RPMI8226 (cell line): ENCODE measurements around the gene MMP15.
"Not testable (repeated sequence)": the region's sequence is repeated elsewhere in the genome, so short reads cannot be mapped to it uniquely, and the experiment has no call there.

Experiments used
- DNase-seq: peaks from one replicate; pipeline ENCODE4 v3.0.0-alpha.2; 2015

The MMP15 gene

GRCh38 chr16:58087209-58087913 lies 61.8 kb downstream of the MMP15 start:
- no peak for DNase-seq

- no peak for DNase-seq
Observed at GRCh38 chr16:58088091-58088490, 62.5 kb downstream of the MMP15 start.

DNA sequence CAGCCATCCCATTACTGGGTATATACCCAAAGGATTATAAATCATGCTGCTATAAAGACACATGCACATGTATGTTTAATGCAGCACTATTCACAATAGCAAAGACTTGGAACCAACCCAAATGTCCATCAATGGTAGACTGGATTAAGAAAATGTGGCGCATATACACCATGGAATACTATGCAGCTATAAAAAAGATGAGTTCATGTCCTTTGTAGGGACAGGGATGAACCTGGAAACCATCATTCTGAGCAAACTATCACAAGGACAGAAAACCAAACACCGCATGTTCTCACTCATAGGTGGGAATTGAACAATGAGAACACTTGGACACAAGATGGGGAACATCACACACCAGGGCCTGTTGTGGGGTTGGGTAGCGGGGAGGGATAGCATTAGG lies 64.8 kb downstream of the MMP15 start:
- not testable (repeated sequence) for DNase-seq

DNA sequence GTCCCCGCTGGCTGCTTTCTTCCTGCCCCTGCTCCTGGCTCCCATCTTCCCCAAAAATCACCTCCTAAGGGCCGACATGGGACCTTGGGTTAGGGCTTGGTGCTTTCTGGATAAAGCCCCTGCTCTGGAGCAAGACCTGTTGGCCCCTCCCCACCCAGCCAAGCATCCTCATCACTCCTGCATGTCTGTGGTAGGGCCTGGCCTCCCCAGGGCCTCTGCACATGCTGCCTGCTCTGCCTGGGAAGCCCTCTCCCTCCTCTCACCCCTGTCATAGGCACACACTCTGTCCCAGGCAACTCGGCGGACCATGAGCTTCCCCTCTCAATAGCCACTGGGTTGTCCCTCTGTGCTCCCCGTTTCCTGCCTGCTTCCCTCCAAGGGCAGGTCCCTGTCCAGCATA lies 68.5 kb downstream of the MMP15 start:
- no peak for DNase-seq

DNA sequence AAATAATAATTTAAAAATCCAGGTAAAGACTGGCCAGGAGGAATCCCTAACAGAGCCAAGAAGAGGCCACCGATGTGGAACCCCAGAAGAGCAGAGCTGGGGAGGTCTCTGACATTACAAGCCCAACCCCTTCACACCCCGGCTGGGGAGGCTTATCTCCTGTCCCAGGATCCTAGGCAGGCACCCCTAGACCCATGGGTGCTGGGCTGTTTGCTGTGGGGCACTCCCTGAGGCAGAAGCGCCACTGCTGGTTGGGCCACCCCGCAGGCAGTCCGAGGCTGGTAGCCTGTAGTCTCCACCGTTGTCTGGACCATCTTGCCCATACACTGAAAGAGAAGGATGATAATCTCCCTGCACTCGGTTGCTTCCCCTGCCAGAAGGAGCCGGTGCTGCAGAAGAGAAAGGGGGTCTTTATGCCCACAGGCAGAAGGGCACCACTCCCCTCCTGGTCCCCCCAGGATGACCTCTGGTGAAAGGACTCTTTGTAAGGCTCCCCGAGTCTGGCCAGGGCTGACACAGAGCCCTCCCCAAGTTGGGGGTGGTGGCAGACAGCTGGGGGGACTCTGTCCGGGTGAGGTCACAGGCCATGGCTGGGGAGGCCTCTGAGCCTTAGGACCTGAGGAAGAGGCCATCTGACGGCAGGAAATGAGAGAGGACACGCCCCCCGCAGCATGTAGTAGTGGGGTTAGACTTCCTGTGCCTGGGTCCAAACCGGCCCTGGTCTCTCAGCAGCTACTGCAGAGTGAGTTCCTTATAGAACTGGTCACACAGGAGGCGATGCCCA lies 69.4 kb downstream of the MMP15 start:
- DNase-seq: no peak

DNA sequence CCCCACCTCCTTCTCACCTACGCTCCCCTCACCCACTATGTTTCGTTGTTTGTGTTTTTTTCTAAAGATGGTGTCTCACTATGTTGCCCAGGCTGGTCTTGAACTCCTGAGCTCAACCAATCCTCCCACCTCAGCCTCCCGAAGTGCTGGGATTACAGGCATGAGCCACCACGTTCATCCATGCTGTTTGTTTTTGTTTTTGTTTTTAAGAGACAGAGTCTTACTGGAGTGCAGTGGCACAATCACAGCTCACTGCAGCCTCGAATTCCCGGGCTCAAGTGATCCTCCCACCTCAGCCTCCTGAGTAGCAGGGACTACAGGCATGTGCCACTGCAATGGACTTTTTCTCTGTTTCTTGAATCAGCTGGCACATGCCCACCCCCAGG lies 70.0 kb downstream of the MMP15 start:
- not testable (repeated sequence) for DNase-seq

GRCh38 chr16:58096249-58096648 lies 70.7 kb downstream of the MMP15 start:
- DNase-seq: no peak
